ENCODE data around the gene GOLGA2. TPM values are rescaled to one million over a fixed set of nuclear protein-coding genes. Genes with fewer than 3 reads are reported as not detected.
A peak's percentile ranks its signal among the peaks of the same experiment; 100 is the strongest.

GOLGA2 gene
- total and polyA plus RNA-seq, 2 of the 4 experiments (the other 2 are of a cell fraction), result 118 to 146 TPM

DNA sequence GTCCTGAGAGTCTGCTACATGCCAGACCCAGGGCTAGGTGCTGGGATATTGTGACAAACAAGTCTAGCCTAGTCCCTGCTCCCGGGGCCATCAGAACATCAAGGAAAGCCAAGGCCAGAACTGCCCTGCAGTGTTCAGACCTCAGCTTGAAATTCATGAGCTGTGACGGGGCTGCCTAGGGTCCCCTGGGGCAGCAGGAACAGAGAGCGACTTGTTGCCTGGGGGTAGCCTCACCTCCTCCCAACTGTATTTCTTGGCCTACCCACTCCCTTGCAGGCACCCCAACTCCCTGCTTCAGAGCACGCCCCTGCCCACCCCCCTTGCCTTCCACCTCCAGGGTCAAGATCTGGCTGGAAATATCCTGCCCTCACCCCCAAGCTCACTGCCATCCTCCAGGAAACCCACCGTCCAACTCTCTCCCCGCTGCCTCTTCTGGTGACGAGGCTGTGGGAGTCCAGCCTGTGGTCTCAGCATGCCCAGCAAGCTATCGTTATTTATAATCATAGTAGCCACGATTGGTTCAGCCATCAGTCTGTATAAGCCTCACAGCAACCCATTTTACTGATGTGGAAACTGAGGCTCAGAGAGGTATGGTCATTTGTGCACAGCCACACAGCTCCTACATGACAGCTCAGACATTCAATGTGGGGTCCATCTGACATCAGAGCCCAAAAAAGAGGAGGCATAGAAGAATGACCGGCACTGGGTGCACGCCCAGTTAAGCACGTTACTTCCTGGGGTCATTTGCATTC is 61.9 kb downstream of the GOLGA2 start (continued):
- no peak for TF ChIP-seq MXI1 (IDR thresholded peaks at IDR 0.05; ENCODE audit: borderline replicate concordance, low read depth, low read length)

DNA sequence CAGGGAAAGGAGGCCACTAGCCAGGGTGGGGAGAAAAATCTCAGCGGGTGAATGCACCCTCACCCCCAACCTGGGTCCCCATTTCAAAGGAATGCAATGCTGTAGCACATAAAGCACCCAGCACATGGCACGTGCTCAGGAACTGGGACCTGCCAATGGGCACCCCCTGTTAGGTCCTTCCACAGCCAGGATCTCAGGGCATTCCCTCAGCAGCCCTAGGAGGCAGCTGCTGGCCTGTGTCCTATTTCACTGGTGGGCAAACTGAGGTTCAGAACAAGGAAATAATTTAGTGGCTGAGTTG is 63.9 kb downstream of the GOLGA2 start:
- no peak for ATAC-seq (ENCODE audit: low read depth)
- H3K56ac ChIP-seq (ENCODE audit: extremely low read depth, insufficient read depth, low read length), result no peak overlapping the region

More for the DNA sequence above, 63.9 kb downstream of the GOLGA2 start:
- Histone ChIP-seq H4K5ac (ENCODE audit: low read depth, low read length) (no peak overlapping the region), H4K91ac (ENCODE audit: insufficient read depth, low read depth, low read length) (no peak overlapping the region), H3K27ac (ENCODE audit: insufficient read depth, low read length) (no peak overlapping the region), H2BK120ac (ENCODE audit: low read depth, low read length) (no peak overlapping the region), H2AK5ac (ENCODE audit: low read depth, low read length) (no peak overlapping the region), H2AFZ (replicated peaks; ENCODE audit: low read length, poor library complexity) (no peak overlapping the region), H3K18ac (ENCODE audit: low read depth, low read length) (no peak overlapping the region), H3K23ac (ENCODE audit: low read depth, low read length) (no peak overlapping the region), H2BK5ac (ENCODE audit: low read depth, low read length, poor library complexity, severe bottlenecking) (no peak overlapping the region), H3K79me1 (ENCODE audit: low read depth in 1 of 2, low read length in 2 of 2) (no peaks in the 10 kb centered on the region; a peak in 1 of 4 replicates), H3K27me3 (ENCODE audit: control insufficient read depth, insufficient read depth, low read length) (no peaks in the 10 kb centered on the region), H3K14ac (replicated peaks; ENCODE audit: low read depth, low read length) (no peak overlapping the region), H4K20me1 (ENCODE audit: insufficient read depth, low read length) (0 out of 2 replicates have a peak, but pooled peaks cover 4% of the 10 kb centered on the region), H4K8ac (ENCODE audit: low read depth in 2 of 2, low read length in 2 of 2) (no peak overlapping the region), H3K4ac (ENCODE audit: low read depth, low read length) (no peak overlapping the region), H2BK20ac (ENCODE audit: low read depth, low read length) (no peak overlapping the region), H3K9me3 (ENCODE audit: control insufficient read depth, insufficient read depth, low read length) (no peaks in the 10 kb centered on the region), H3K9ac (ENCODE audit: low read depth, low read length) (no peak overlapping the region), H2BK15ac (ENCODE audit: low read depth, low read length) (no peak overlapping the region), H3K4me3 (ENCODE audit: insufficient read depth, low read depth, low read length) (no peak overlapping the region), H3K9me1 (ENCODE audit: insufficient read depth, low read length) (peaks cover 13% of the 10 kb centered on the region), H3K4me1 (ENCODE audit: control insufficient read depth, insufficient read depth, low read length) (peaks cover 20% of the 10 kb centered on the region), H3K36me3 (ENCODE audit: control insufficient read depth, insufficient read depth, low read length) (no peaks in the 10 kb centered on the region), H2AK9ac (replicated peaks; ENCODE audit: low read depth, low read length, poor library complexity) (peak overlapping the region; percentile 5), H3K4me2 (ENCODE audit: low read depth, low read length) (no peak overlapping the region)
- no TSS peak for BruUV-seq (replicated peaks)
- in situ Hi-C loops (cut with MboI; ENCODE audit: low sequenced_read_pairs) (no loop called here), intact Hi-C loops (cut with micrococcal nuclease) (no loop called here), dilution Hi-C loops (cut with HindIII; ENCODE audit: low sequenced_read_pairs, unreplicated experiment) (no loop called here)
- POLR2A ChIA-PET (ENCODE audit: unreplicated experiment), result no interaction called here
- CTCF ChIA-PET, result interaction anchor here (0.6 kb wide), 1 partner anchor 434 kb away, joined by 5 read pairs; no protein-coding TSS in a partner anchor
- DNase-seq, result no peak
- WGBS, 2 experiments (ENCODE audit: extremely low coverage in 2 of 2, insufficient read length in 1 of 2), result no CpG with 5 or more reads among the region's 2 CpGs
- TF ChIP-seq NFE2L2 (IDR thresholded peaks at IDR 0.05; ENCODE audit: low read depth, low read length) (no peak), MAFK (IDR thresholded peaks at IDR 0.05; ENCODE audit: low read depth, low read length) (no peak), RAD21 (IDR thresholded peaks at IDR 0.05; ENCODE audit: low read length) (no peak), RCOR1 (IDR thresholded peaks at IDR 0.05; ENCODE audit: insufficient replicate concordance, low read length) (no peak), BHLHE40 (IDR thresholded peaks at IDR 0.05; ENCODE audit: low read depth, low read length) (no peak), RFX5 (IDR thresholded peaks at IDR 0.05; ENCODE audit: low read depth, low read length) (no peak), MAZ (IDR thresholded peaks at IDR 0.05; ENCODE audit: borderline replicate concordance, low read depth, low read length) (no peak), CHD1 (IDR thresholded peaks at IDR 0.05; ENCODE audit: low read depth, low read length) (no peak), MXI1 (IDR thresholded peaks at IDR 0.05; ENCODE audit: borderline replicate concordance, low read depth, low read length) (no peak)
- TF ChIP-seq, protein P1, sequence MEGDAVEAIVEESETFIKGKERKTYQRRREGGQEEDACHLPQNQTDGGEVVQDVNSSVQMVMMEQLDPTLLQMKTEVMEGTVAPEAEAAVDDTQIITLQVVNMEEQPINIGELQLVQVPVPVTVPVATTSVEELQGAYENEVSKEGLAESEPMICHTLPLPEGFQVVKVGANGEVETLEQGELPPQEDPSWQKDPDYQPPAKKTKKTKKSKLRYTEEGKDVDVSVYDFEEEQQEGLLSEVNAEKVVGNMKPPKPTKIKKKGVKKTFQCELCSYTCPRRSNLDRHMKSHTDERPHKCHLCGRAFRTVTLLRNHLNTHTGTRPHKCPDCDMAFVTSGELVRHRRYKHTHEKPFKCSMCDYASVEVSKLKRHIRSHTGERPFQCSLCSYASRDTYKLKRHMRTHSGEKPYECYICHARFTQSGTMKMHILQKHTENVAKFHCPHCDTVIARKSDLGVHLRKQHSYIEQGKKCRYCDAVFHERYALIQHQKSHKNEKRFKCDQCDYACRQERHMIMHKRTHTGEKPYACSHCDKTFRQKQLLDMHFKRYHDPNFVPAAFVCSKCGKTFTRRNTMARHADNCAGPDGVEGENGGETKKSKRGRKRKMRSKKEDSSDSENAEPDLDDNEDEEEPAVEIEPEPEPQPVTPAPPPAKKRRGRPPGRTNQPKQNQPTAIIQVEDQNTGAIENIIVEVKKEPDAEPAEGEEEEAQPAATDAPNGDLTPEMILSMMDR (conservative IDR thresholded peaks at IDR 0.05; ENCODE audit: low read depth, low read length), result no peak
- TF ChIP-seq, protein P2, sequence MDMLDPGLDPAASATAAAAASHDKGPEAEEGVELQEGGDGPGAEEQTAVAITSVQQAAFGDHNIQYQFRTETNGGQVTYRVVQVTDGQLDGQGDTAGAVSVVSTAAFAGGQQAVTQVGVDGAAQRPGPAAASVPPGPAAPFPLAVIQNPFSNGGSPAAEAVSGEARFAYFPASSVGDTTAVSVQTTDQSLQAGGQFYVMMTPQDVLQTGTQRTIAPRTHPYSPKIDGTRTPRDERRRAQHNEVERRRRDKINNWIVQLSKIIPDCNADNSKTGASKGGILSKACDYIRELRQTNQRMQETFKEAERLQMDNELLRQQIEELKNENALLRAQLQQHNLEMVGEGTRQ (IDR thresholded peaks at IDR 0.05; ENCODE audit: low read depth, low read length), result no peak
- TF ChIP-seq, protein P3, sequence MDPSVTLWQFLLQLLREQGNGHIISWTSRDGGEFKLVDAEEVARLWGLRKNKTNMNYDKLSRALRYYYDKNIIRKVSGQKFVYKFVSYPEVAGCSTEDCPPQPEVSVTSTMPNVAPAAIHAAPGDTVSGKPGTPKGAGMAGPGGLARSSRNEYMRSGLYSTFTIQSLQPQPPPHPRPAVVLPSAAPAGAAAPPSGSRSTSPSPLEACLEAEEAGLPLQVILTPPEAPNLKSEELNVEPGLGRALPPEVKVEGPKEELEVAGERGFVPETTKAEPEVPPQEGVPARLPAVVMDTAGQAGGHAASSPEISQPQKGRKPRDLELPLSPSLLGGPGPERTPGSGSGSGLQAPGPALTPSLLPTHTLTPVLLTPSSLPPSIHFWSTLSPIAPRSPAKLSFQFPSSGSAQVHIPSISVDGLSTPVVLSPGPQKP (IDR thresholded peaks at IDR 0.05; ENCODE audit: borderline replicate concordance, low read depth, low read length), result no peak
